ENCODE measurements around the gene STAT5A. TPM values are rescaled to one million over a fixed set of nuclear protein-coding genes. Genes with fewer than 3 reads are reported as not detected.

STAT5A gene
- total and polyA plus RNA-seq, 9 of the 15 experiments (the other 6 are each of a cell fraction or from before 2014, with no cell fraction given): 79.9 to 415 (median 196) TPM

GRCh38 chr17:42252597-42253550 is 35.4 kb upstream of the STAT5A start (continued):
- TF ChIP-seq DEAF1 (CRISPR knock-in tag; IDR thresholded peaks at IDR 0.05) (no peak), HOXB6 (CRISPR knock-in tag; IDR thresholded peaks at IDR 0.05; ENCODE audit: borderline replicate concordance) (no peak), ZNF277 (CRISPR knock-in tag; IDR thresholded peaks at IDR 0.05; ENCODE audit: borderline replicate concordance) (no peak), MYC (IDR thresholded peaks at IDR 0.05; ENCODE audit: low read depth, low read length) (no peak), MYC (CRISPR knock-in tag; IDR thresholded peaks at IDR 0.05; ENCODE audit: borderline replicate concordance, low read depth) (no peak), ZNF121 (CRISPR knock-in tag; conservative IDR thresholded peaks at IDR 0.05) (no peak), RFX1 (IDR thresholded peaks at IDR 0.05) (no peak), HMG20B (CRISPR knock-in tag; IDR thresholded peaks at IDR 0.05) (no peak), KAT2B (IDR thresholded peaks at IDR 0.05; ENCODE audit: low read depth, low read length) (no peak), IRF9 (tag; IDR thresholded peaks at IDR 0.05) (no peak), NFE2L1 (tag; IDR thresholded peaks at IDR 0.05; ENCODE audit: borderline replicate concordance, low read depth) (0 out of 2 replicates have a peak, but pooled peaks have one; percentile 37), ZNF766 (CRISPR knock-in tag; conservative IDR thresholded peaks at IDR 0.05) (no peak), ERF (CRISPR knock-in tag; IDR thresholded peaks at IDR 0.05) (no peak), MCM3 (IDR thresholded peaks at IDR 0.05) (no peak), U2AF1 (optimal IDR thresholded peaks at IDR 0.05; ENCODE audit: low read depth, low read length) (no peak), GABPB1 (CRISPR knock-in tag; IDR thresholded peaks at IDR 0.05) (no peak), ETV5 (CRISPR knock-in tag; IDR thresholded peaks at IDR 0.05; ENCODE audit: low read depth) (no peak), ARID4B (CRISPR knock-in tag; IDR thresholded peaks at IDR 0.05) (no peak)

All from K562 (cell line).